Dedifferentiated amniotic fluid mesenchymal stem cell (primary cell): ENCODE results near the gene KCNQ2.

Source experiments
- DNase-seq: peaks from one replicate; pipeline ENCODE4 v3.0.0-alpha.2; 2016; ENCODE audit errors: extremely low spot score

Gene KCNQ2

DNA sequence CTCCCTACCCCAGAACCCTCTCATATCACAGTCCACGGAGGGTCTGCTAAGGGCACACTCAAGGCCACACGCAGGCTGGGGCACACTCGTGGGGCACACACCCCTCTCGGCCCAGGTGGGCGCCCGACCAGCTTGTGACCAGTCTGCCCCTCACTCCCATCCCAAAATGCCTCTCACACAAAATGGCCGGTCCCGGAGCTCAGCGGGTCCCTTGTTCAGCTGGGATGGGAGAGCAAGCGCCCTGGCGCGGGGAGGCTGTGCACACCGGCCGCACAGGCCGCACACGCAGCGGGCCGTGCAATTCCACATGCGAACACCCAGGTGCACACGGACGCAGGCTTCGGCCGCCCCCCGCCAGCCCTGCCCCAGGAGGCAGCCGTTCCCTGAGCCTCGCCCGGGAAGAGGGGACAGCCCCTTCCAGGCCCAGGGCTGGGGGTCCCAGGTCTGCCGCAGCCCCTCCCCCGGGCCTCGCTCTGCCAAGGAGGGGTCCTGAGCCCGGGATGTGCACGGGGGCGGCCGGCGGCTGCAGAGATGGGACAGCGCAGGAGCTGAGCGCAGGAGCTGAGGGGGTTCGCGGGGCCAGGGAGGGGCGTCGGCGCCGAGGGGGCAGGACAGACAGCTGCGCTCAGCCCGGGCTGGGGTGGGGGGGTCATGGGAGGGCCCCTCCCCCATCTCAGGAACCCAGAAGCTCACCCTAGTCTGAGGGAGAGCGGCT is 1.3 kb downstream of the KCNQ2 start:
- no peak for DNase-seq

DNA sequence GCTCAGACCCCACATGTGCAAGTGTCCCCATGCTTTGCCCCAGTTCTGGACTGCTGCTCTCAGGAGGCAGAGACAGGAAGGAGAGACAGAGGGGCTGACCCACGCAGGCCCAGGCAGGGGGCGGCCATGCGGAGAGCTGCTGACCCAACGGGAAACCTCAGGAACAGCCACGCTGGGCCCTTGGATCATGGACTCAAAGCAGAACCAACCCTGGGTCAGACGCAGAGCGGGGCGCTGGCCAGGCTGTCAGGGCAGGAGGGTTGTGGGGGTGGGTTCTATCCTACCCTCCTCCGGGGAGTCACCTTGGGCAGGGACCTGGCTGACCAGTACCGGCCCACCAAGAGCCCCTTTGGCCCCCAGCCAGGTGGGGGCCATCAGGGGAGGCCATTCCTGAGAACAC is 2.0 kb downstream of the KCNQ2 start:
- no peak for DNase-seq

DNA sequence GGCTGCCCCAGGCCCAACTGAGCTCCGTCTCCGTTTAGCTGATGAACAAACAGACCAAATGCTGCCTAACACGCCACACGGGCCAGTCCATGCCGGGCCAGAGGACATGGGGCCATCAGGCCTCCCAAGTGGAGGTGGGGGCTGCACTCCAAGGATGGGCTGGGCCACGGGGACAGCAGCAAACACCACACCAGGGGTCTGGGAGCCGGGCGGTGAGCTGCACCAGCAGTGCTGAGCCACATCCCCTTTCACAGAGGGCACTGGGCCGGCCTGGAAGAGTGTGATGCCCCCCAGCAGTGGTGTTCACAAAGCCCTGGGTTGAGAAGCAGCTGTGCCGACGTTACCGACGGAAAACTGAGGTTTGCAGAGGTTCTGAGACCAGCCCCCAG is 2.7 kb downstream of the KCNQ2 start:
- DNase-seq = no peak

DNA sequence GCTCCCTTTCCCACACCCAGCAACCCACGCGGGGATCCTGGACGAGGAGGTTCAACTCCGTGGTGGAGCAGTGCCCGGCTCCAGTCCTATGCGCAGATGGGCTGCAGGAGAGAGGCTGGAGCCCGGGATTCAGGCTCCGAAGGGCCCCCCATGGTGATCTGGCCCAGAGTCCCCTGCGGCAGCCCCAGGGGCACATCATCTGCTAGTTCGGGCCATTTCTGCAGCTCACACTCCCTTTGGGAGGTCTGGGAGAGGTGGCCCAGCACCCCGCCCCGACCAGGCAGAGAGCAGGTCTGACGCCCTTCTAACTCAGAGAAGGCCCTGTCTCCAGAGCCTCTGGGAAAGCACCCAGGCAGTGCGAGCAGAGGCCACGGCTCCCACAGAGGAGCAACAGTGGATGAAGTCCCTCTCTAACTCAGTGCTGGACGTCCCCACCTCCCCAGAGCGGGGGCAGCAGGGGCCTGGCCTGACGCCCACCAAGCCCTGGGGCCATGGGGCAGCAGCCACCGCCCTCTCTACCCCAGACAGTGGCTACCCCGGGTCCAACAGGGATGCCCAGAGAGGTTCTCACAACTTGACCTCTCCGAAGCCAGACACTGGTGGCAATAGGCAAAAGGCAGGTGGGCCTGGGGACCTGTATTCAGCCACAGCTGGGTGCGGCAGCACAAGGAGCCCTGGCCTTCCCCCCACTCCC is 3.3 kb downstream of the KCNQ2 start:
- no peak for DNase-seq

DNA sequence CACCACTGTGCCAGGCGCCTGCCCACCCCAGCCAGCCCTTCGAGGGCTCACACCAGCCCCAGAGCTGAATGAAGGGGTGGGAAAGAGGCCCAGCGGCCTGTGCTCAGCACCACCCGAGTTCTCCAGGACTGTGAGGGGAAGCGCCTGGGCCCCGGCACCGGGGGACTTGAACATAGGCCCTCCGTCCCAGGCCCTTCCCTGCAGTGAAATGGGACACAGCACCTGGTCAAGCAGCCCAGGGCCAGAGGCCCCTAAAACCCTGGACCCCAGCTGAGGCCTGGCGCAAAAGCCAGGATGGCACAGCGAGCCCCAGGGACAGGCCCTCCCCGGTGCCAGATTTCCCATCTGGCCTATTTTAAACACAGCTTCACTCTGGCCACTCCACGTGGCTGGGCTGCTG is 4.0 kb downstream of the KCNQ2 start:
- DNase-seq = no peak

DNA sequence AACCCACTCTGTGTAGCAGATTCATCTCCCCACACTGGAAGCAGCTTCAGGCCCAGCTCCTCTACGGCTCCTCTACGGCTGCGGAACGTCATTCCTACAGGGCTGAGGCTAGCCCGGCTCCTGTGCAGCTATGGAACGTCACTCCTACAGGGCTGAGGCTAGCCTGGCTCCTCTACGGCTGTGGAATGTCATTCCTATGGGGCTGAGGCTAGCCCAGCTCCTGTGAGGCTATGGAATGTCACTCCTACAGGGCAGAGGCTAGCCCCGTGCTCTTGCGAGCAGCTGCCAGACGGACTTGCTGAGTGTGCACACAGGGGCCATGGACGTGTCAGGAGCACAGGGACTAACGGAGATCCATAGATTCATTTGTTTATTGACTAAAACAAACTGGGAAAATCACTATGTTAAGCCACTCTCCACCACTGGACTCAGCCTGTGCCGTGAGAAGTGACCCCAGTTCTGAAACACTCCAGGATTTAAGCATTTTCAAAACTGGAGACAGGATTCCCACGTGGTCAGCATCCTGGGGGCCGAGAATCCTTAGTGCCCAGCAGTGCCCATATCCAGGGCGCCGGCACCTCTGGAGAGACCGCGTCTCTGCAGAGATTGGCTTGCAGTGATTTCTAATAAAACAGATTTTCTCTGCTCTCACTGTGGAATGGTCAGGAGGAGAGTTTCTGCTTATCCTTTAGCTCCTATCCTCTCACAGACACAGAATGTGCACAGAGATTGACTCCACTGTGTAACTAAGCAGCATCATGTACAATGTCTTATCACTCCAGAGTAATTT is 5.0 kb downstream of the KCNQ2 start:
- DNase-seq = no peak

DNA sequence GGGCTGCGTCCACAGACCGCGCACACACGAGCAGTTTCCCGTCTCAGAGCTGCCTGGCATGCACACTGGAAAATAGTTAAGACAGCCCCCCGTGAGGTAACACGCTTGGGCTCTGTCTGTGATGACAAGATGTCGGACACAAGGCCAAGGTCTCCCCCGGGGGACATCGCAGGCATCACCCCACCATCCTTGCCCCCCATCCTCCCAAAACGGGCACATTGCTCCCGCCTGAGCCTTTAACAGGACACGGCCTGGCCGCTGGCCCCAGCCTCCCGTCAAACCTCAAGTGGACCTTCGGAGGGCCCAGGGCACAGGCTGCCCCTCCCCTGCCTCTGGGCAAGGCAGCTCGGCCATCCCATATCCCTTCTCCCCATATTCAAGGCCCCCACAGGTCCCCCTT is 5.6 kb downstream of the KCNQ2 start:
- no peak for DNase-seq

DNA sequence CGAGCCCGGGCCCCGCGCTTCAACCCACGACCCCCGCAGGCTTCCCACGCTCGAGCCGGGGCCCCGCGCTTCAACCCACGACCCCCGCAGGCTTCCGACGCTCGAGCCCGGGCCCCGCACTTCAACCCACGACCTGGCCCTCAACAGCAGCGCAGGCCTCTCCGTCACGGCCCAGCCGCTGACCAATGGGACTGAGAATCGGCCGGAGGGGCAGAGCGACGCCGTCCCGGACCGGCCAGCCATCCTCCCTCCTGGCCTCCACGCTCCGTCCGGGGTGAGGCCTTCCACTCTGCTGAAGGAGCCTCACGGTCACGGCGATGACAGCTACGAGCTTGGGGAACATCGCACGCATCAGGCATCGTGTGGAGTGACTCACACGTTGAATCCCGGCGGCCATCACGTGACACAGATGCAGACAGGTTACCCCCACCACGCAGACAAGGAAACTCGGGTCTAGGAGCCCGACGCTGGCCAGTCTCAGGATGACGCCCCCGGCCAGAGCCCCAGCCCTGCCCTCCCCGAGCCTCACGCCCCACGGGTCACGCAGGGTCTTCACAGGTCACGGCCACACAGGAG is 6.1 kb downstream of the KCNQ2 start:
- no peak for DNase-seq

DNA sequence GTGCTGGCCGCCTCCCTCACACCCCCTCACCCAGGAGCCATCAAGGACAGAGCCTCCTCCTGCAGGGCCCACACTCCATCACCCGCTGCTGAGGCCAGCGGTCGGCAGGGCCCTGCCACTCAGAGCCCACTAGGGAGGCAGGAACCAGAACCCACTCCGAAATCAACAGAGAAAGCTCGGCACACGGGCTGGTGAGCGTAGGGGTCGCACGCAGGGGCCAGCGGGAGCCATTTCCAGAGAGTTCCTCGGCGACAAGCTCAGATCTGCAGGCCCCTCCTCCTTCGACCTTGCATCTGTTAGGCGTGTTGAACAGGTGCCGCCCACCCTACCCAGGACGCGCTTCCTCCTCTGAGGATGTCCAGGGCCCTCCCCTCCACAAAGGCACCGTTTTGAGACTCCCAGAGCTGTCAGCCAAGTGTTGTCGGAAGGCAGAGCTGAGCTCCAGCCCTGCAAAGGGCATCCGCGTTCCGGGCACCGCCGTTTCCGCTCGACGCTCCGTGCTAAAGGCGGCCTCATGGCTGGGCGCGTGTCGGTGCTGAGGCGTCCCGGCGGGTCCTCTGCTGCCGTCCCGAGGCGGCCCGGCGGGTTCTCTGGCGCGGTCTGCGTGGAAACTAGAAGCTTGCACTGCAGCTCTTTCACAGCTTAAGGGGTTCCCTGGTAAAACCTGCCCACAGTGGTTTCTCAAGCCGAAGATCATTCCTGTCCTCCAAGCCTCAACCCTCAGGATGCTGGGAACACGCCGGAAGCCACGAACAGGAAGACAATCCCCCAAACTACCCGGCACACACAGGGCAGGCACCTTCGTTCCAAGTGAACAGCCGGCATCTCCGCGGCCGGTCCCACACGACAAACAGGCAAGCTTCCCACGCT is 6.8 kb downstream of the KCNQ2 start:
- DNase-seq = no peak

DNA sequence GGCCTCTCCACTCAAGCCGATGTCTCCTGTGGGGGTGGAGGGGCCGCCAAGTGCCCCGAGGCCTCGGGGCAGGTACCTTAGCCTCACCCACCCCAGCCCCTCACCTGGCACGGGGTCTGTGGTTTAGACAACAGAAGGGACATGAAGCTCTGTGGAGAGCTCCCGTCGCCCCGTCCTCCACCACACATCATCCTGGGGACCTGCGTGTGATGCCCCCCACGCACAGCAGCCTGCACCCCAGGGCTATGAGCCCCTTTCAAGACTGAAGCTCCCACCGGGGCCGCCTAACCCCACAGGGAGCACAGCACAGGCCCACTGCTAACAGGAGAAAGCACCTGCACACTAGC is 8.2 kb downstream of the KCNQ2 start:
- DNase-seq = no peak

DNA sequence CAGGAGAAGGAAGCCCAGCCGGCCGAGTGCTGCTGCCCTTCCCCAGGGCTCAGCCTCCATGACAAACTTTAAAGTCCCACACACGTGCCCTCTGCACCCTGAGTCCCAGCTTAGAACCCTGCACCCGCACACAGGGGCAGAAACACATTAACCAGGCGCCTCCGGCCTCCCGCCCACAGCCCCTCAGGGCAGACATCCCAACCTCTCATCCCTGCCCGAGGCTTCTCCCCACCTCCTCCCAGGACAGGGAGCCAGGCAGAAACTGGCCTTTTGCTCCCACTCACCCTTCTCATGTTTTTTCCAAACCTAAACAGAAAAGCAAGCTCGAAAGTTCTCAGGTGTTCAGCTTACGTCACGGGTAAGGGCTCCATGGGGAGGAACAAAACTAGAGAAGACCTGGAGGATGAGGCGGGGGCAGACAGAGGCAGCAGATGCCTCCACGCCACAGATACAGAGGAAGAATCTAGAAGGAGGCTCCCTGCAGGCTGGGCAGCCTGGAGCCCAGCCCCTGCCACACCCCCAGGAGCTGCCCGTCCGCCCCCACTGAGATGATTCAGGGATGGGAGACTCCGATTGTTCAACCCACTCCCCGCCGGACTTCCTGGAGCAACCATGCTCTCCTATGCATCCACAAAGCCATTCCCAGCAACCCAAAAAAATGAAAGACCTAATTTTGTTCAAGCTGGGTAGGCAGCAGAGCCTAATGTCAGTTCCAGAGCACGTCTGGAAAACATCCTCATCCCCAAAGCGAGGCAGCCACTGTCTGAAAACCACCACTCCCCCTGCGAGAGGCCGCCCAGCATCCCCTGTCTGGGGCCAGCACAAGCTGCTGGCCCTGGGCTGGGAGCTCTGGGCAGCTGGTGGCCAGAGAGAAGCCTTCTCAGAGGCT is 8.8 kb downstream of the KCNQ2 start:
- DNase-seq = no peak

DNA sequence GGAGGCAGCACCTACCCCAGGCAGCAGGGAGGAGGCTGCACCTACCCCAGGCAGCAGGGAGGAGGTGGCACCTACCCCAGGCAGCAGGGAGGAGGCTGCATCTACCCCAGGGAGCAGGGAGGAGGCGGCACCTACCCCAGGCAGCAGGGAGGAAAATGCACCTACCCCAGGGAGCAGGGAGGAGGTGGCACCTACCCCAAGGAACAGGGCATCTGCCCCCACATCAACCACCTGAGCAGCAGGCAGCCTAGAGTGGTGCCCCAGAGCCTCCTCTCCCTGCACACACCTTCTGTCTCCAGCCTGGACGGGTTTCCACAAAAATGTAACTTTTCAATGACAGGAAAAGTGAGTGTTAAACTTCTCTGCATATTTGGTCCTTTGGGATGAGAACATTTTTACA is 10.2 kb downstream of the KCNQ2 start:
- DNase-seq = no peak

DNA sequence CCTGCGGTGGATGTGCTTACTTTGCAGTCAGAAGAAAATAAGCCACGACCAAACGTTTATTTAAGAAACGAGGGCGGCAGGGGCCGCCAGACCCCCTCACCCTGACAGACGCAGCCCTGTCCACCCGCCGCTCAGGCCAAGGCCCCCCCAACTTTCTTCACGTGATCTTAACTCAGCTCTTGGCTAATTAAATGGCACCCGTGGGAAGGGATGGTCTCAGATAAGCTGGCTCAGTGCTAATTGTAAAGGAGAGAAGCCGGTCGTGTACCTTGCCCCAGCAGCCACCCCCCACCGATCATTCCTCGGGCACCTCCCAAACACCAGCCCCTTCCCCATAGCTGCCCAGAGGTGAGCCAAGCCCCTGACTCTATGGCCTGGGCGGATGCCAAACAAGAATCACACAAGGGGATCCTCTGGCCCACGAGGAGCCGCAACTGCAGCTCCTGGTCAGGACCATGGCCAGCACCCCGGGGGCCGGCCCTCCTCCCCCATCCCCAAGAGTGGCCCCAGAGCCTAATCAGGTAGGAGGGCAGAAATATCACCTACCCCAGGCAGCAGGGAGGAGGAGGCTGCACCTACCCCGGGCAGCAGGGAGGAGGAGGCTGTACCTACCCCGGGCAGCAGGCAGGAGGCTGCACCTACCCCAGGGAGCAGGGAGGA is 11.2 kb downstream of the KCNQ2 start:
- DNase-seq = no peak

DNA sequence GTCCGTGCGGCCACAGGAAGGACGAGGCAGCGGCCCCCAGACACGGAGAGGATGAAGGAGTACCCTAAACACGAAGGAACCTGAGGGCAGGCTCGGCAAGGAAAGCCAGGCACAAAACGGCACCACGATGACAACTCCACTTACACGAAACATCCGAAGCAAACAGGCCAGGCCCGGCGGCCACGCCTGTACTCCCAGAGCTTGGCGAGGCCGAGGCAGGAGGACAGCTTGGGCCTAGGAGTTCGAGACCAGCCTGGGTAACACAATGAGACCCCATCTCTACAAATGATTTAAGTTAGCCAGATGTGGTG is 13.4 kb downstream of the KCNQ2 start:
- no peak for DNase-seq

DNA sequence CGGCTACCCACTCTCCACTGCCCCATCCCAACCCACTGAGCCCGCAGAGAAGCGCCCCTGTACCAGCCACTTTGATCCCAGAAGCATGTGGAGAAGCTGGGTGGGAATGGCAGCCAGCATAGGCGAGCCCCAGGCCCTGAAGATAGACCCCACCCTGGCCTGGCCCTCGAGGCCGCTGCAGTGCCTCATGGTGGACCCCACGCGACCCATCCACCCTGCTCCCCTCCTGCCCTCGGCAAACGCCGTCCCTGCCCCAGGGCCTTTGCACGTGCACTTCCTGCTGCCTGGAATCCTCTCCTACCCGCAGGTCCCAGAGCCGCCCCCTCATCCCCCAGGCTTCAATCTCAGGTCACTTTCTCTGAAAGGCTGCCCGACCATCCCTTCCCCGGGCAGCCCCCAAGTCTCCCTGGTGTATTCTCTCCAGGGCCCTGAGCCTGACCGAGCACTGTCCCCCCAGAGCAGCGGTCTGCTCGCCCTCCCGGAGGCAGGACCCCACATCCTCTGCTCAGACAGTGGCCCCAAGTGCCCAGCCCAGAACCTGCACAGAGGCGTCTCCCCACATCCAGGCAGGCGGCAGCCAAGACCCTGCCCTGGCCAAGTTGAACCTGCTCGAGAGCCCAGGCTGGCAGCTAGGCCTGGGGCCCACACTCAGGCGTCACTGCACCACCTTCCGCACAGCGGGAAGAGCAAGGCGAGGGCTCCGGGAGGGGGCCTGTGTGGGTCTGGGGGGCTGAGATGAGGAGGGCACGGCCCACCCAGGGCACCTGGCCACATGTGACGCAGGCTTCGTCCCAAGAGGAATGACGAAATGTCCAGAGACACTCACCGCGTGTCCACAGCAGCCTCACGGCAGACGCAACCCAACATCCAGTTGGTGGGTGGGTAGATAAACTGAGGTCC is 14.0 kb downstream of the KCNQ2 start:
- DNase-seq = no peak

DNA sequence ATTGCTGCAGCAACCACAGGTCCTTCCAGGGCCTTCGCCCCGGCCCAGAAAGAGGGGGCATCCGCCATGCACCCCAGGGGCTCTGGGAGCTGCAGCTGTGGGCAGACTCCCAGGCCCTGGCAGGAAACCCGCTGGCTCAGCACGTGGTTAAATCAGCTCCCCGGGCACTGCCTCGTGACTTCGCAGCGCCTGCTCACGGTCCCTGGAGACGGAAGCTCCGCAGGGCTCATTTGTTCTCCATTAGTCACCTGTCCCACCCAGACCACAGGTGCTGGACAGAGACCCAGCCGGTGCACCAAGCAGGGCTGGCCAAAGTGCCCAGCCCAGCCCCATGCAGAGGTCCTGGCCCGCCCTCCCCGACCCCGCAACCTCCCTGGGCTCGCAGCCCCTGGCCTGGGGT is 14.7 kb downstream of the KCNQ2 start:
- DNase-seq = no peak

DNA sequence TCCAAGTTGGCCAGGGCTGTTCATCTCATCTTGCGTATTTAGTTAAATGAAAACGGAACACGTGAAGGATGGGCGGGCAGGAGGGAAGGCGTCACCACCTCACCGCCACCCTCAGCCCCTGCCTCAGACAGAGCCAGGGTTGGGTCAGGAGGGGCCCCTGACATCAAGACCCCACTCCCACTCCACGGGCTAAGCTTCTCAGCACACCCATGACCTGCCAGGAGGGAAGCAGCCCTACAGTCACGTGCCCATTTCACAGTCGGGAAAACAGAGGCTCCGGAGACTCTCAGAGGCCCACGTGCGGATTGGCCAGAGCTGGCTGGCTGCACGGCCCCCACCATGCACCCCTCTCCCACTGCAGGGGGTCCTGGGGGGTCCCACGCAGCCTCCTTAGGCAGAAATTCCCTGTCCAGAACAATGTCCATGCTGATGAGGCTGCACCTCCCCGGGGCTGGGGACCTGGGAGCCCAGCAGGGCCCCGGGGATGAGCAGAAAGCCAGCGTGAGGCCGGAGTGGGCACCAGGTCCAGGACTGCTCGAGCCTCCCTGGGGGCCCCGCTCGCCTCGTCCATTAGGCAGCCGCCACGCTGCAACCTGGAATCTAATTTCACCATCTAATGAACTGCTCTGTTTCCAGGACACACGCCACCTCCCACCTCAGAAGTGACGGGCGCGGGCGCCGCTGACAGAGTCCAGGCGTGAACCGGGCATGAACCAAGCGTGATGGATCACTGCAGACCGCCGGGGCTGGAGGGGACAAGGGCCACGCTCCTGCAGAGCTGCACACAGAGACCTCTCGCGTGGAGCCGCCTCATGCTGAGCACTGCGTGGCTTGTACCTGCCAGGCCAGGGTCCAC is 15.8 kb downstream of the KCNQ2 start:
- DNase-seq = no peak

DNA sequence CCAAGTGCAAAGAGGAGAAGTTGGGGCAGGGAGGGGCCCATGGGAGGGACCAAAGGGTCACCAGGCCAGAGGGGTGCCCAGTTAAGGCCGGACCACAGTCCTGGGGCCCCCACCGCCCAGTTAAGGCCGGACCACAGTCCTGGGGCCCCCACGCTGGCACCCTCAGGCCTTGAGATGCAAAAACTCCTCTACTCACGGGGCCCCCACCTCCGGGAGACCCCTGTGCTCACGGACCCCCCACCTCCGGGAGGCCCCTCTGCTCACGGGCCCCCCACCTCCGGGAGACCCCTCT is 16.9 kb downstream of the KCNQ2 start:
- DNase-seq = no peak
